K562 (cell line): ENCODE data around the gene PPP1R2B.

Experiments used
- ADNP ChIP-seq: fragments of 200-800 bp; sonication (Bioruptor generic); IDR thresholded peaks from 2 replicates; pipeline ENCODE4 v1.6.1; 2016; ENCODE audit warnings: missing genetic modification characterization, missing compliant biosample characterization
- HDAC2 ChIP-seq: fragments of 450-650 bp; IDR thresholded peaks from 2 replicates; pipeline ENCODE4 v1.6.1; 2016; ENCODE audit warnings: mild to moderate bottlenecking
- TEAD4 ChIP-seq, 2 experiments: sonication (generic) in 1 of 2; formaldehyde crosslinking in 1 of 2; IDR thresholded peaks; 2 replicates each; pipeline versions ENCODE4 v1.6.1 to v1.8.0; 2012 to 2022; ENCODE audit warnings: borderline replicate concordance in 1 of 2, inconsistent platforms in 1 of 2, low read length in 1 of 2, mild to moderate bottlenecking in 1 of 2, missing genetic modification reagents in 1 of 2
- TF ChIP-seq, protein P1 (sequence below), 3 experiments: IDR thresholded peaks in 2 of 3; conservative IDR thresholded peaks in 1 of 3; 2 replicates each; pipeline ENCODE4 v1.5.1; 2011 to 2012; ENCODE audit warnings: low read length in 3 of 3, mild to moderate bottlenecking in 3 of 3, control low read depth in 2 of 3, improper control_type of control experiment in 1 of 3, inconsistent platforms in 1 of 3, low read depth in 1 of 3, mixed read lengths in 1 of 3, moderate library complexity in 1 of 3; ENCODE audit not compliant: insufficient read depth in 2 of 3

GRCh38 chr5:156870498-156870839, 20.4 kb downstream of the PPP1R2B start:
- TF ChIP-seq, protein P1, sequence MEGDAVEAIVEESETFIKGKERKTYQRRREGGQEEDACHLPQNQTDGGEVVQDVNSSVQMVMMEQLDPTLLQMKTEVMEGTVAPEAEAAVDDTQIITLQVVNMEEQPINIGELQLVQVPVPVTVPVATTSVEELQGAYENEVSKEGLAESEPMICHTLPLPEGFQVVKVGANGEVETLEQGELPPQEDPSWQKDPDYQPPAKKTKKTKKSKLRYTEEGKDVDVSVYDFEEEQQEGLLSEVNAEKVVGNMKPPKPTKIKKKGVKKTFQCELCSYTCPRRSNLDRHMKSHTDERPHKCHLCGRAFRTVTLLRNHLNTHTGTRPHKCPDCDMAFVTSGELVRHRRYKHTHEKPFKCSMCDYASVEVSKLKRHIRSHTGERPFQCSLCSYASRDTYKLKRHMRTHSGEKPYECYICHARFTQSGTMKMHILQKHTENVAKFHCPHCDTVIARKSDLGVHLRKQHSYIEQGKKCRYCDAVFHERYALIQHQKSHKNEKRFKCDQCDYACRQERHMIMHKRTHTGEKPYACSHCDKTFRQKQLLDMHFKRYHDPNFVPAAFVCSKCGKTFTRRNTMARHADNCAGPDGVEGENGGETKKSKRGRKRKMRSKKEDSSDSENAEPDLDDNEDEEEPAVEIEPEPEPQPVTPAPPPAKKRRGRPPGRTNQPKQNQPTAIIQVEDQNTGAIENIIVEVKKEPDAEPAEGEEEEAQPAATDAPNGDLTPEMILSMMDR (IDR thresholded peaks at IDR 0.05 in 2 of 3, conservative IDR thresholded peaks at IDR 0.05 in 1 of 3; ENCODE audit: insufficient read depth in 2 of 3, low read depth in 1 of 3, low read length in 3 of 3) = no peak
- TF ChIP-seq TEAD4 (IDR thresholded peaks at IDR 0.05; ENCODE audit: low read length) = no peak
- no peak for TF ChIP-seq TEAD4 (CRISPR knock-in tag; IDR thresholded peaks at IDR 0.05; ENCODE audit: borderline replicate concordance)
- TF ChIP-seq HDAC2 = no peak
- TF ChIP-seq ADNP (tag) = no peak
